ENCODE data around the gene HOXA6. TPM values are rescaled to one million over a fixed set of nuclear protein-coding genes. Genes with fewer than 3 reads are reported as not detected.
A peak's percentile ranks its signal among the peaks of the same experiment; 100 is the strongest.

The HOXA6 gene
- total RNA-seq, 1 donor from 2014 or later, result not detected

GRCh38 chr7:27142580-27143022 is 5.0 kb downstream of the HOXA6 start:
- H3K4me1 Mint-ChIP-seq, result peaks cover 10% of the 10 kb centered on the region

GRCh38 chr7:27141923-27142579 is 5.5 kb downstream of the HOXA6 start:
- Mint-ChIP-seq H3K9me3 (no peaks in the 10 kb centered on the region), H3K27ac (no peak overlapping the region)

More at GRCh38 chr7:27142580-27143022, 5.0 kb downstream of the HOXA6 start:
- intact Hi-C loops (cut with micrococcal nuclease), result no loop called here
- TF ChIP-seq CTCF (IDR thresholded peaks at IDR 0.05), result no peak
- CTCF ChIA-PET, result no interaction called here
- POLR2A ChIA-PET, result interaction anchor here (1.0 kb wide), 1 partner anchor 47 kb away, joined by 3 read pairs; the partner anchor contains the start of gene HOXA1
- peak overlapping the region; percentile 38 for H3K4me3 Mint-ChIP-seq
- ATAC-seq (ENCODE audit: low read depth) (no peak), DNase-seq (no peak)
- H3K9me3 Mint-ChIP-seq, result no peaks in the 10 kb centered on the region
- H3K36me3 Mint-ChIP-seq (ENCODE audit: low read depth), result no peaks in the 10 kb centered on the region
- peaks cover 44% of the 10 kb centered on the region for H3K27me3 Mint-ChIP-seq
- no peak overlapping the region for H3K27ac Mint-ChIP-seq

DNA sequence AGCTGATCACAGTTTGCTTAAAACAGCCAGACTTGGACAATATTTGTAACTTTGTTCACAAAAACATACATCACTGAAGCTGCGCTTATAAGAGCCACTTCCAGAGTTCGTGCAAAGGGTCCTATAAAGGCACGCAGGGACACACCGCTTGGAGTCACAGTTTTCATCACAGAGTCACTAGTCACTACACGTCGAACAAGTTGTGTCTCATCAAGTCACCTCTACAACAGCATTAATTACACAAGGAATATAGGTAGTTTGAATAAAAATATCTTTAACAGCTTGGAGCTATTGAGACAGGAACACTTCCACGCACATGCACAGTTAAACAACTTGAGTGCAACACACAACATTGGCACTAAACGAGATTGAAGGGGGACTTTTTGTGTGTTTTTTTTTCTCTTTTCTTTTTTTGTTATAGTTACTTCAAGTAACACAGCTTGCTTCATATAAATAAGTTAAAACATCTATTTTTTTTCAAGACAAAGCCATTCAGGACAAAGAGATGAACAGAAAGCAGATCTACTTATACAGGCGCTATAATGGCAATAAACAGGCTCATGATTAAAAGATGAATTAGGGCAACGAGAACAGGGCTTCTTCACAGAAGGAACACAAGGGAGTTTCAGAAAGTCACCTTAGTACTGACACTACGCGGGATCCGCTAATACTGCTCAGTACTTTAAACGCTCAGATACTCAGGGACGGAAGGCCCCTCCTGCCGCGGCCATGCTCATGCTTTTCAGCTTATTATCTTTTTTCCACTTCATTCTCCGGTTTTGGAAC is 6.2 kb downstream of the HOXA6 start:
- H3K27me3 Mint-ChIP-seq, result peaks cover 40% of the 10 kb centered on the region
- no peak overlapping the region for H3K27ac Mint-ChIP-seq
- intact Hi-C loops (cut with micrococcal nuclease), result no loop called here
- ATAC-seq (ENCODE audit: low read depth) (no peak), DNase-seq (no peak)
- H3K36me3 Mint-ChIP-seq (ENCODE audit: low read depth), result no peaks in the 10 kb centered on the region
- POLR2A ChIA-PET, result interaction anchor here (1.0 kb wide), 1 partner anchor 45 kb away, joined by 3 read pairs; the partner anchor contains the start of gene HOXA1
- H3K9me3 Mint-ChIP-seq, result no peaks in the 10 kb centered on the region
- no peak for TF ChIP-seq CTCF (IDR thresholded peaks at IDR 0.05)
- no peak overlapping the region for H3K4me3 Mint-ChIP-seq
- peaks cover 5% of the 10 kb centered on the region for H3K4me1 Mint-ChIP-seq
- CTCF ChIA-PET, result no interaction called here

More at GRCh38 chr7:27141923-27142579, 5.5 kb downstream of the HOXA6 start:
- Mint-ChIP-seq H3K4me1 (peaks cover 8% of the 10 kb centered on the region), H3K36me3 (ENCODE audit: low read depth) (no peaks in the 10 kb centered on the region), H3K27me3 (peaks cover 43% of the 10 kb centered on the region), H3K4me3 (no peak overlapping the region)
- ATAC-seq (ENCODE audit: low read depth) (no peak), DNase-seq (no peak)
- CTCF ChIA-PET, result no interaction called here
- POLR2A ChIA-PET, result interaction anchor here (1.0 kb wide), 1 partner anchor 46 kb away, joined by 3 read pairs; the partner anchor contains the start of gene HOXA1
- no peak for TF ChIP-seq CTCF (IDR thresholded peaks at IDR 0.05)
- intact Hi-C loops (cut with micrococcal nuclease), result no loop called here

- peaks cover 5% of the 10 kb centered on the region for H3K4me1 Mint-ChIP-seq
- no peak for TF ChIP-seq CTCF (IDR thresholded peaks at IDR 0.05)
- no peak for ATAC-seq (ENCODE audit: low read depth)
- H3K9me3 Mint-ChIP-seq, result no peaks in the 10 kb centered on the region
- ChIA-PET POLR2A (no interaction called here), CTCF (no interaction called here)
- peaks cover 39% of the 10 kb centered on the region for H3K27me3 Mint-ChIP-seq
- H3K4me3 Mint-ChIP-seq, result no peak overlapping the region
- intact Hi-C loops (cut with micrococcal nuclease), result no loop called here
- no peak for DNase-seq
- no peaks in the 10 kb centered on the region for H3K36me3 Mint-ChIP-seq (ENCODE audit: low read depth)
- H3K27ac Mint-ChIP-seq, result no peak overlapping the region
Observed at GRCh38 chr7:27140126-27140857, 7.3 kb downstream of the HOXA6 start.

Measured in activated B cell treated with CpG ODN at 0.5 μM for 24 hours (primary cell).